Stimulated activated CD8-positive, alpha-beta memory T cell treated with anti-CD3 and anti-CD28 coated beads, Interleukin-7, amount 100 ng/mL, for 1 hour (primary cell): ENCODE data around the gene FJX1.
"Not testable (repeated sequence)": the region's sequence is repeated elsewhere in the genome, so short reads cannot be mapped to it uniquely, and the experiment has no call there.

Experiments
- DNase-seq, 2 donors: peaks; one replicate each; pipeline ENCODE4 v3.0.0-alpha.2; 2020; ENCODE audit warnings: low read depth in 2 of 2

The FJX1 gene

GRCh38 chr11:35668350-35668749, 50.1 kb downstream of the FJX1 start:
- not testable (repeated sequence) for DNase-seq
